ENCODE results near the gene PRR16. TPM values are rescaled to one million over a fixed set of nuclear protein-coding genes. Genes with fewer than 3 reads are reported as not detected.

Gene PRR16
- total and polyA plus RNA-seq, 2 of the 13 experiments (the other 11 are each of a cell fraction or from before 2014, with no cell fraction given), result not detected

GRCh38 chr5:120510098-120510637 lies 46.1 kb downstream of the PRR16 start (continued):
- no peak for TF ChIP-seq KIAA2018 (CRISPR knock-in tag; IDR thresholded peaks at IDR 0.05; ENCODE audit: borderline replicate concordance)
- TF ChIP-seq MZF1 (CRISPR knock-in tag; IDR thresholded peaks at IDR 0.05; ENCODE audit: borderline replicate concordance), result no peak
- no peak for TF ChIP-seq ZNF800 (CRISPR knock-in tag; IDR thresholded peaks at IDR 0.05)
- no peak for TF ChIP-seq CREB3 (CRISPR knock-in tag; IDR thresholded peaks at IDR 0.05)
- no peak for TF ChIP-seq ZBTB10 (CRISPR knock-in tag; IDR thresholded peaks at IDR 0.05; ENCODE audit: borderline replicate concordance)
- TF ChIP-seq ZNF746 (CRISPR knock-in tag; IDR thresholded peaks at IDR 0.05), result no peak
- TF ChIP-seq MAF1 (CRISPR knock-in tag; IDR thresholded peaks at IDR 0.05; ENCODE audit: borderline replicate concordance), result no peak
- TF ChIP-seq JUN (CRISPR knock-in tag; IDR thresholded peaks at IDR 0.05), result no peak
- no peak for TF ChIP-seq PRDM10 (CRISPR knock-in tag; IDR thresholded peaks at IDR 0.05; ENCODE audit: low read depth)
